HEK293 (cell line): ENCODE results near the gene TMED9.

ENCODE experiments used
- CTCF ChIA-PET: fragments of 350-600 bp; formaldehyde crosslinking; extraction: SDS; loops from one replicate; lab custom pipeline; 2021; ENCODE audit warnings: antibody characterized with exemption; lab: Yijun Ruan, JAX
- POLR2A ChIA-PET: fragments of 300-600 bp; formaldehyde crosslinking; extraction: SDS; loops from one replicate; lab custom pipeline; 2020; ENCODE audit warnings: antibody characterized with exemption, inconsistent platforms; lab: Yijun Ruan, JAX
- H3K27ac ChIP-seq: fragments of 200-500 bp; sonication (Bioruptor generic); 2 replicates; pipeline ENCODE4 v1.5.1; 2014; ENCODE audit warnings: low read depth, low read length, control low read depth, inconsistent platforms; ENCODE audit errors: extremely low read depth
- H3K36me3 ChIP-seq, 2 experiments: fragments of 200-500 bp in 1 of 2; sonication (Bioruptor generic) in 1 of 2; 1 replicate in 1 of 2; 2 replicates in 1 of 2; pipeline ENCODE4 v1.5.1; 2014 to 2017; ENCODE audit warnings: inconsistent platforms in 2 of 2, low read length in 2 of 2; ENCODE audit not compliant: control insufficient read depth in 2 of 2, insufficient read depth in 1 of 2
- H3K4me1 ChIP-seq: fragments of 200-500 bp; sonication (Bioruptor generic); 2 replicates; pipeline ENCODE4 v1.5.1; 2014; ENCODE audit warnings: mild to moderate bottlenecking, low read length, inconsistent platforms; ENCODE audit not compliant: control insufficient read depth, insufficient read depth
- H3K4me3 ChIP-seq: 2 replicates; pipeline ENCODE4 v1.5.1; 2011; ENCODE audit warnings: low read depth, mild to moderate bottlenecking, control low read depth, low read length, moderate library complexity
- H3K9me3 ChIP-seq: fragments of 200-500 bp; sonication (Bioruptor generic); 2 replicates; pipeline ENCODE4 v1.5.1; 2014; ENCODE audit warnings: low read depth, low read length, inconsistent platforms; ENCODE audit not compliant: control insufficient read depth, insufficient read depth
- BCL11A ChIP-seq: fragments of 450-650 bp; formaldehyde crosslinking; IDR thresholded peaks from 2 replicates; pipeline ENCODE4 v1.5.1; 2016; ENCODE audit warnings: low read depth, missing biosample characterization, missing genetic modification characterization
- KLF7 ChIP-seq: fragments of 450-650 bp; formaldehyde crosslinking; IDR thresholded peaks from 2 replicates; pipeline ENCODE4 v1.5.1; 2016; ENCODE audit warnings: missing biosample characterization, missing genetic modification characterization, borderline replicate concordance
- SCRT2 ChIP-seq: fragments of 450-650 bp; formaldehyde crosslinking; IDR thresholded peaks from 2 replicates; pipeline ENCODE4 v1.5.1; 2016; ENCODE audit warnings: missing biosample characterization, missing genetic modification characterization
- YY1 ChIP-seq: fragments of 450-650 bp; formaldehyde crosslinking; IDR thresholded peaks from 2 replicates; pipeline ENCODE4 v1.5.1; 2018; ENCODE audit warnings: missing biosample characterization, missing genetic modification characterization
- ZBTB48 ChIP-seq: fragments of 450-650 bp; formaldehyde crosslinking; IDR thresholded peaks from 2 replicates; pipeline ENCODE4 v1.5.1; 2016; ENCODE audit warnings: missing biosample characterization, missing genetic modification characterization
- ZIC2 ChIP-seq: fragments of 450-650 bp; formaldehyde crosslinking; IDR thresholded peaks from 2 replicates; pipeline ENCODE4 v1.5.1; 2016; ENCODE audit warnings: missing biosample characterization, missing genetic modification characterization
- ZNF114 ChIP-seq: fragments of 450-650 bp; formaldehyde crosslinking; IDR thresholded peaks from 2 replicates; pipeline ENCODE4 v1.5.0; 2017; ENCODE audit warnings: missing biosample characterization, missing genetic modification characterization
- ZNF133 ChIP-seq: fragments of 450-650 bp; formaldehyde crosslinking; IDR thresholded peaks from 2 replicates; pipeline ENCODE4 v1.5.1; 2016; ENCODE audit warnings: missing biosample characterization, missing genetic modification characterization
- ZNF175 ChIP-seq: fragments of 450-650 bp; formaldehyde crosslinking; IDR thresholded peaks from 2 replicates; pipeline ENCODE4 v1.5.1; 2016; ENCODE audit warnings: missing biosample characterization, missing genetic modification characterization
- ZNF274 ChIP-seq, 2 experiments: fragments of 200-500 bp in 1 of 2; fragments of 450-650 bp in 1 of 2; sonication (Bioruptor generic) in 1 of 2; formaldehyde crosslinking in 1 of 2; IDR thresholded peaks; 2 replicates each; pipeline versions ENCODE4 v1.5.1 to v1.6.1; 2014 to 2016; ENCODE audit warnings: borderline replicate concordance in 1 of 2, inconsistent platforms in 1 of 2, low read length in 1 of 2, missing biosample characterization in 1 of 2, missing genetic modification characterization in 1 of 2
- ZNF501 ChIP-seq: fragments of 450-650 bp; formaldehyde crosslinking; IDR thresholded peaks from 2 replicates; pipeline ENCODE4 v1.5.1; 2016; ENCODE audit warnings: missing biosample characterization, missing genetic modification characterization
- ZNF521 ChIP-seq: fragments of 450-650 bp; formaldehyde crosslinking; IDR thresholded peaks from 2 replicates; pipeline ENCODE4 v1.5.1; 2017; ENCODE audit warnings: missing biosample characterization, mild to moderate bottlenecking, missing genetic modification characterization
- ZNF530 ChIP-seq: fragments of 450-650 bp; formaldehyde crosslinking; IDR thresholded peaks from 2 replicates; pipeline ENCODE4 v1.5.1; 2016; ENCODE audit warnings: low read depth, missing biosample characterization, missing genetic modification characterization
- ZNF596 ChIP-seq: fragments of 450-650 bp; IDR thresholded peaks from 2 replicates; pipeline ENCODE4 v1.5.0; 2018; ENCODE audit warnings: missing biosample characterization, mild to moderate bottlenecking, missing genetic modification characterization, moderate library complexity
- ZNF600 ChIP-seq: fragments of 450-650 bp; formaldehyde crosslinking; IDR thresholded peaks from 2 replicates; pipeline ENCODE4 v1.5.1; 2016; ENCODE audit warnings: missing biosample characterization, missing genetic modification characterization
- ZNF654 ChIP-seq: fragments of 450-650 bp; formaldehyde crosslinking; IDR thresholded peaks from 2 replicates; pipeline ENCODE4 v1.5.1; 2016; ENCODE audit warnings: low read depth, missing biosample characterization, missing genetic modification characterization
- ZNF777 ChIP-seq: fragments of 450-650 bp; formaldehyde crosslinking; IDR thresholded peaks from 2 replicates; pipeline ENCODE4 v1.5.1; 2017; ENCODE audit warnings: missing biosample characterization, missing genetic modification characterization, borderline replicate concordance
- ZNF830 ChIP-seq: fragments of 450-650 bp; IDR thresholded peaks from 2 replicates; pipeline ENCODE4 v1.5.0; 2018; ENCODE audit warnings: missing biosample characterization, missing genetic modification characterization, low read depth, mild to moderate bottlenecking, moderate library complexity
- TF ChIP-seq, protein P1 (sequence below): fragments of 450-650 bp; formaldehyde crosslinking; IDR thresholded peaks from 2 replicates; pipeline ENCODE4 v1.5.1; 2016; ENCODE audit warnings: missing biosample characterization, missing genetic modification characterization
- TF ChIP-seq, protein P2 (sequence below): IDR thresholded peaks from 2 replicates; pipeline ENCODE4 v1.6.1; 2011; ENCODE audit warnings: mild to moderate bottlenecking, low read depth, low read length, borderline replicate concordance

TMED9 gene

DNA sequence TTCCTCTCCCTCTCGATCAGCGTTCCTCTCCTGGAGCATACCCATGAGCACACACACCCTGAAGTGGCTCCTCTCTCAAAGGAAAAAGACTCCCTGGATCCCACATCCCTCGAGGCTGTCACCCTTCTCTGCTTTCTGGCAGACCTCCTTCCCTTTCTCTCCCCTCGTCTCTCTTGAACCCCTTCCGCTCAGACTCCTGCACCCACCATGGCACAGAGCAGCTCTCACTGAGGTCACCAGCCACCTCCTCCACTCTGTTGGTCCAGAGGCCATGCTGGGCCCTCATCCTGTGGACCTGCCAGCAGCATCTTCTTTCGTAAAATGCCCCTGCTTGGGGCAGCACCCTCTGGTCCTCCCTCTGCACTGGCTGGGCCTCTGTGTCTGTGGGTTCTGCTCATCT is 13.7 kb downstream of the TMED9 start:
- Histone ChIP-seq H3K4me3 (no peak overlapping the region), H3K36me3 (peaks cover 0 to 20% of the 10 kb centered on the region in 2 experiments; a peak in 2 of 3 replicates), H3K4me1 (0 out of 2 replicates have a peak, but pooled peaks cover under 1% of the 10 kb centered on the region), H3K27ac (no peak overlapping the region), H3K9me3 (no peaks in the 10 kb centered on the region)
- TF ChIP-seq ZNF133 (tag by site-specific recombination) (no peak), KLF7 (tag by site-specific recombination) (no peak), ZNF274 (IDR thresholded peaks at IDR 0.05; ENCODE audit: low read length) (no peak), ZNF274 (tag by site-specific recombination; IDR thresholded peaks at IDR 0.05; ENCODE audit: borderline replicate concordance) (no peak), YY1 (no peak), BCL11A (tag by site-specific recombination) (no peak)
- POLR2A ChIA-PET: no interaction called here
- CTCF ChIA-PET: no interaction called here

DNA sequence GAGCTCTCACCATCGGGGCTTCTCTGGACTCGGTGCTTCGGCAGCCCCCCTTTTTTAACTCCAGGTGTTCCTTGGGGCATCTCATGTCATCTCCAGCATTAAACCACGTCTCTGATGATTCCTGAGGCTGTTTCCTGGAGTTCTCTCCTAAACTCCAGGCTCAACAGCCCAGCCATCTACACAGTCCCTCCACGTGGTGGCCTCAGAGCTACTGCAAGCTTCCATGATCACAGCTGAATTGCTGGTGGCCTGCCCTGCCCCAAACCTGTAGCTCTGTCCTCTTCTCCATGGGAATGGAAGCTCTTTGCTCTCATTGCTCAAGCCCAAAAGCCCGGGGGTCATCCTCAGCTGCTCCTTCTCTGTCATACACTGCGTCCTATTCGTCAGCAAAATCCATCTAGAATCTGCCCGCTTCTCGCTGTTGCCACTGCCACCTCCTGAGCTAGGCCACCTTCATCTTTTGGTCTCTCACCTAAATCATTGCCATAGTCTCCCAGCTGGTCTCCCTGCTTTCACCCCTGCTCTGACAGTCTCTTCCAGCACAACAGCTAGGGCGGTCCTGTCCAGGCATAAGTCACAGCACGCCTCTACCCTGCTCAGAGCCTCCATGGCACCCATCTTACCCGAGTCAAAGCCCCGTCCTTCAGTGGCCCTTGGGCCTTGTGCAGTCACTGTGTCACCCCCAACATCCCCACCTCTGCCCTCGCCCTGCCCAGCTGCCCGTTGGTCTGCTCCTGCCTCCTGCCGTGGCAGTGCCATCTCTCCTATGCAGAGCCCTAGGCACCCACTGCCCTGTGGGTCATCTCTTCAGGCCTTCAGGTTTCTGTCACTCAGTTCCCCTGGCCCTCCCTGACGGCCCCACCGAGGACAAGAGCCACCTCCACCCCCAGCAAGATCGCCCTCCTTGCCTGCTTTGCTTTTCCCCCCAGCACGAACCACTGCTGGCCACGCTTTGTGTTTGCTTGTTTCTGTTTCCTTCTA is 14.4 kb downstream of the TMED9 start:
- Histone ChIP-seq H3K4me3 (no peak overlapping the region), H3K36me3 (peaks cover 0 to 26% of the 10 kb centered on the region in 2 experiments; a peak in 2 of 3 replicates), H3K9me3 (no peaks in the 10 kb centered on the region), H3K27ac (no peak overlapping the region), H3K4me1 (no peaks in the 10 kb centered on the region)
- TF ChIP-seq ZIC2 (tag by site-specific recombination) (no peak), SCRT2 (tag by site-specific recombination) (0 out of 2 replicates have a peak, but pooled peaks have one; percentile 33), ZNF530 (tag by site-specific recombination) (no peak), ZNF654 (tag by site-specific recombination) (no peak), ZNF600 (tag by site-specific recombination) (0 out of 2 replicates have a peak, but pooled peaks have one; percentile 14), ZNF501 (tag by site-specific recombination) (no peak), ZNF830 (tag by site-specific recombination) (no peak), ZNF521 (tag by site-specific recombination) (no peak), ZNF114 (tag by site-specific recombination) (no peak)
- POLR2A ChIA-PET: no interaction called here
- CTCF ChIA-PET: interaction anchor here (0.7 to 1.8 kb wide), 6 partner anchors 8 to 542 kb away, joined by 3 to 7 read pairs (median 4); no protein-coding TSS in a partner anchor

DNA sequence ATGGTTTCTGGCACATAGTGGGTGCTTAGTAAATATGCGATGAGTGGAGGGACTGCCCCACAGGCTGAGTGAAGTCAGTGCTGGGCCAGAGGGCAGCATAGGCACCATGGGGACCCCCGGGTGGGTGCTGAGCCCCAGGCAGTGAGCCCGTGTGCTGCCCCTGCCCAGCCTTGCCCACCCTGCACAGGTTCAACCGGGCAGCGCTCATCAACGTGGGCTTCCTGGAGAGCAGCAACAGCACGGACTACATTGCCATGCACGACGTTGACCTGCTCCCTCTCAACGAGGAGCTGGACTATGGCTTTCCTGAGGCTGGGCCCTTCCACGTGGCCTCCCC is 15.1 kb downstream of the TMED9 start:
- CTCF ChIA-PET: interaction anchor here (0.6 to 1.8 kb wide), 11 partner anchors 9 to 542 kb away, joined by 3 to 7 read pairs (median 4); no protein-coding TSS in a partner anchor
- Histone ChIP-seq H3K4me3 (no peak overlapping the region), H3K4me1 (no peaks in the 10 kb centered on the region), H3K9me3 (no peaks in the 10 kb centered on the region), H3K36me3 (peaks cover 0 to 31% of the 10 kb centered on the region in 2 experiments; a peak in 2 of 3 replicates), H3K27ac (no peak overlapping the region)
- TF ChIP-seq ZNF596: no peak
- TF ChIP-seq, protein P1, sequence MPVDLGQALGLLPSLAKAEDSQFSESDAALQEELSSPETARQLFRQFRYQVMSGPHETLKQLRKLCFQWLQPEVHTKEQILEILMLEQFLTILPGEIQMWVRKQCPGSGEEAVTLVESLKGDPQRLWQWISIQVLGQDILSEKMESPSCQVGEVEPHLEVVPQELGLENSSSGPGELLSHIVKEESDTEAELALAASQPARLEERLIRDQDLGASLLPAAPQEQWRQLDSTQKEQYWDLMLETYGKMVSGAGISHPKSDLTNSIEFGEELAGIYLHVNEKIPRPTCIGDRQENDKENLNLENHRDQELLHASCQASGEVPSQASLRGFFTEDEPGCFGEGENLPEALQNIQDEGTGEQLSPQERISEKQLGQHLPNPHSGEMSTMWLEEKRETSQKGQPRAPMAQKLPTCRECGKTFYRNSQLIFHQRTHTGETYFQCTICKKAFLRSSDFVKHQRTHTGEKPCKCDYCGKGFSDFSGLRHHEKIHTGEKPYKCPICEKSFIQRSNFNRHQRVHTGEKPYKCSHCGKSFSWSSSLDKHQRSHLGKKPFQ (tag by site-specific recombination): no peak
- TF ChIP-seq ZNF777: no peak
- TF ChIP-seq, protein P2, sequence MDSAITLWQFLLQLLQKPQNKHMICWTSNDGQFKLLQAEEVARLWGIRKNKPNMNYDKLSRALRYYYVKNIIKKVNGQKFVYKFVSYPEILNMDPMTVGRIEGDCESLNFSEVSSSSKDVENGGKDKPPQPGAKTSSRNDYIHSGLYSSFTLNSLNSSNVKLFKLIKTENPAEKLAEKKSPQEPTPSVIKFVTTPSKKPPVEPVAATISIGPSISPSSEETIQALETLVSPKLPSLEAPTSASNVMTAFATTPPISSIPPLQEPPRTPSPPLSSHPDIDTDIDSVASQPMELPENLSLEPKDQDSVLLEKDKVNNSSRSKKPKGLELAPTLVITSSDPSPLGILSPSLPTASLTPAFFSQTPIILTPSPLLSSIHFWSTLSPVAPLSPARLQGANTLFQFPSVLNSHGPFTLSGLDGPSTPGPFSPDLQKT: no peak
- no peak for TF ChIP-seq ZNF175 (tag by site-specific recombination)
- TF ChIP-seq ZBTB48 (tag by site-specific recombination): no peak
- POLR2A ChIA-PET: interaction anchor here (0.7 to 1.2 kb wide), 3 partner anchors 14 to 110 kb away, joined by 3 to 5 read pairs (median 4); partner anchors contain the start of genes DDX41 and PDLIM7
